ENCODE results near the gene MYO1B.

The MYO1B gene

DNA sequence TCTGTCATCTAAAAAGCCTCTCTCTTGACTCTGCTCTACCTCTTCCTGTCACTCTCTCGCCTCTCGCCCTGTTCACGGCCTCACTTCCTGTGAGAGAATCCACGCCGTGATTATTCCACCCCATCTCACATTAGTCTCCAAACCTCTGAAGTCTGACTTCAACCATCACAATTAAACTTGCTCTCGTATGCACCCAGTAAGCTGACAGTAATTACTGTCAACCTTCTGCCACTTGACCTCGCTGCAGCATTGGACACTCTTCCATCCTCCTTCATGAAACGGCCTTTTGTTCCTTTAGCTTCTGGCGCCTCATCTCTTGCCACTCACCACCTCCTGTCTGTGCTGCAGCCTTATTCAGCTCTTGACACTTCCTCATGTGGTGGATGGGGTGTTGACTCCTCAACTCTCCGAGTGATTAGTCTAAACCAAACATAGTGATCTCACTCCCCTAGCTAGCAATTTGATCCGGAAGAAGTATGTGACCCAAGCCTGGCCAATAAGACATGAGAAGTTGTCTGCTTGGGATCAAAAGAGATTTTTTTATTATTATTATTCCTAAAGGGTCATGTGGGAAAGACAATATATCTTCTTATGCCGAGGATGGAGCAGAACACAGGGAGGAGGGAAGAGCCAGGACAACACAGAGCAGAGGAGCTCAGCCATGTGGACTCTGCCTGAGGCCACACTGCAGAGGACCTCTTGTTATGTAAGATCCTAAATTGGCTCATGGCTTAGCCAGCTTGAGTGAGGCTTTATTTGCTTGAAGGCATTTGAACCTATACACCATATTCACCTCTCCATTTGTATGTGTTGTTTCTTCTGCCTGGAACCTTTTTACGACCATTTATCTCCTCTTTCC lies 38.4 kb upstream of the MYO1B start:
- no peak for TF ChIP-seq SIN3A (IDR thresholded peaks at IDR 0.05; ENCODE audit: borderline replicate concordance, insufficient read depth, low read length)
- TF ChIP-seq POLR2AphosphoS5 (IDR thresholded peaks at IDR 0.05; ENCODE audit: low read depth, low read length) = no peak
- TF ChIP-seq, protein P1, sequence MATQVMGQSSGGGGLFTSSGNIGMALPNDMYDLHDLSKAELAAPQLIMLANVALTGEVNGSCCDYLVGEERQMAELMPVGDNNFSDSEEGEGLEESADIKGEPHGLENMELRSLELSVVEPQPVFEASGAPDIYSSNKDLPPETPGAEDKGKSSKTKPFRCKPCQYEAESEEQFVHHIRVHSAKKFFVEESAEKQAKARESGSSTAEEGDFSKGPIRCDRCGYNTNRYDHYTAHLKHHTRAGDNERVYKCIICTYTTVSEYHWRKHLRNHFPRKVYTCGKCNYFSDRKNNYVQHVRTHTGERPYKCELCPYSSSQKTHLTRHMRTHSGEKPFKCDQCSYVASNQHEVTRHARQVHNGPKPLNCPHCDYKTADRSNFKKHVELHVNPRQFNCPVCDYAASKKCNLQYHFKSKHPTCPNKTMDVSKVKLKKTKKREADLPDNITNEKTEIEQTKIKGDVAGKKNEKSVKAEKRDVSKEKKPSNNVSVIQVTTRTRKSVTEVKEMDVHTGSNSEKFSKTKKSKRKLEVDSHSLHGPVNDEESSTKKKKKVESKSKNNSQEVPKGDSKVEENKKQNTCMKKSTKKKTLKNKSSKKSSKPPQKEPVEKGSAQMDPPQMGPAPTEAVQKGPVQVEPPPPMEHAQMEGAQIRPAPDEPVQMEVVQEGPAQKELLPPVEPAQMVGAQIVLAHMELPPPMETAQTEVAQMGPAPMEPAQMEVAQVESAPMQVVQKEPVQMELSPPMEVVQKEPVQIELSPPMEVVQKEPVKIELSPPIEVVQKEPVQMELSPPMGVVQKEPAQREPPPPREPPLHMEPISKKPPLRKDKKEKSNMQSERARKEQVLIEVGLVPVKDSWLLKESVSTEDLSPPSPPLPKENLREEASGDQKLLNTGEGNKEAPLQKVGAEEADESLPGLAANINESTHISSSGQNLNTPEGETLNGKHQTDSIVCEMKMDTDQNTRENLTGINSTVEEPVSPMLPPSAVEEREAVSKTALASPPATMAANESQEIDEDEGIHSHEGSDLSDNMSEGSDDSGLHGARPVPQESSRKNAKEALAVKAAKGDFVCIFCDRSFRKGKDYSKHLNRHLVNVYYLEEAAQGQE (IDR thresholded peaks at IDR 0.05; ENCODE audit: insufficient read depth in 1 of 2, low read depth in 2 of 2, low read length in 2 of 2) = no peak
- TF ChIP-seq TAF1 (IDR thresholded peaks at IDR 0.05; ENCODE audit: borderline replicate concordance, insufficient read depth, low read length) = no peak
- TF ChIP-seq FOXP2 (optimal IDR thresholded peaks at IDR 0.05; ENCODE audit: borderline replicate concordance, extremely low read depth, extremely low read length, insufficient read depth) = no peak

DNA sequence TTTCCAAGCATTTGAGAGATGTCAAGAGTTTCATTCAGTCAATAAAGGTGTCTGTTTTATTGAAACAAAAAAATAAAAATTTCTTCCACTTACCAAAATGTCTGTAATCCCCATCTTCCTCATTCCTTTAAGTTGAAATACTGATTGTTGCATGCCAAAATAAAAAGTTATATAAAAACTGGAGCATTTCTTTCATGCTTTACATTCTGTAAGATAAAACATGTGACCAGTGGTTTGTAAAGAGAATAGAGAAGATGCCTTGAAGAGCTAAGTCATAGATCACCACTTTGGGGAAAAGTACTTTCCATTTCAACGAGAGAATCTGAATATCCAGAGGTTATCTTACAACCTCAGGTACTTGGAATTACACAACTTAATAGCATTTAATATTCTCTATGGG lies 35.9 kb upstream of the MYO1B start:
- TF ChIP-seq TAF1 (IDR thresholded peaks at IDR 0.05; ENCODE audit: borderline replicate concordance, insufficient read depth, low read length) = no peak
- no peak for TF ChIP-seq FOXP2 (optimal IDR thresholded peaks at IDR 0.05; ENCODE audit: borderline replicate concordance, extremely low read depth, extremely low read length, insufficient read depth)
- no peak for TF ChIP-seq SIN3A (IDR thresholded peaks at IDR 0.05; ENCODE audit: borderline replicate concordance, insufficient read depth, low read length)
- TF ChIP-seq, protein P1 (IDR thresholded peaks at IDR 0.05; ENCODE audit: insufficient read depth in 1 of 2, low read depth in 2 of 2, low read length in 2 of 2) = no peak
- TF ChIP-seq POLR2AphosphoS5 (IDR thresholded peaks at IDR 0.05; ENCODE audit: low read depth, low read length) = no peak

DNA sequence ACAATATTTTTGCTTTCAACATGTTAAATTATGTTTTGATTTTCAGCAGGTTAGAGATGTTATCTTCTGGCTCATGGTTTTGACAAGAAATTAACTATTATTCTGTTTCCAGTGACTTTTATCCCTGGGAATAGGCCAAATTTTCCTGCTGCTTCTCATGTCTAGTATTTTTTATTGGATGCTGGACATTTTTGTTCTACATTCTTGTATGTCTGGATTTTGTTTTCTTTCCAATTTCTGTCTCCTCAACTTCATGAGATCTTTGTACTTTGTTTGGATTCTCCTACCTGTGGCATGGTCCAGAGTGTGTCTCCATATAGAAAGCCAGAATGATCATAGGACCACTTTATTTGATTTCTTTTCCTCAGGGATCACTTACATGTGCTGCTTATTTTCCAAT lies 33.1 kb upstream of the MYO1B start:
- TF ChIP-seq FOXP2 (optimal IDR thresholded peaks at IDR 0.05; ENCODE audit: borderline replicate concordance, extremely low read depth, extremely low read length, insufficient read depth) = no peak
- no peak for TF ChIP-seq SIN3A (IDR thresholded peaks at IDR 0.05; ENCODE audit: borderline replicate concordance, insufficient read depth, low read length)
- no peak for TF ChIP-seq POLR2AphosphoS5 (IDR thresholded peaks at IDR 0.05; ENCODE audit: low read depth, low read length)
- no peak for TF ChIP-seq TAF1 (IDR thresholded peaks at IDR 0.05; ENCODE audit: borderline replicate concordance, insufficient read depth, low read length)

DNA sequence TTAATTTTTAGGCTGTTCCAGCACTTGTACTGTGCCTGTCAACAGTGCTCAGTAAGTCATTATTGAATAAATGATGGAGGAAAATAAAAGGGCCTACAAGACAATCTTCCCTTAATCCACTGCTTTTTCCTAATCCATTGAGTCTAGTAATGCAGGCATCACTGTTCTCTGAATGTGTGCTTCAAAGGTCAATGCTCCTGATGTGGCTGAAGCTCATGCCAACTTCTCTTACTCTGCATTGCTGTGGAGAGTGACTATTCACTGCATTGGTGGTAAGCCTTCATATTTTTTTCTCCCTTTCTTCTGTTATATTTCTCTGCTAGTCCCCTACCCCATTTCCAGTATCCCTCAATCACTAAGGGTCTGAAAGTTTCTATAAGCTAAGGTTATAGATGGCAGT lies 31.9 kb upstream of the MYO1B start:
- no peak for TF ChIP-seq TAF1 (IDR thresholded peaks at IDR 0.05; ENCODE audit: borderline replicate concordance, insufficient read depth, low read length)
- TF ChIP-seq FOXP2 (optimal IDR thresholded peaks at IDR 0.05; ENCODE audit: borderline replicate concordance, extremely low read depth, extremely low read length, insufficient read depth) = no peak

DNA sequence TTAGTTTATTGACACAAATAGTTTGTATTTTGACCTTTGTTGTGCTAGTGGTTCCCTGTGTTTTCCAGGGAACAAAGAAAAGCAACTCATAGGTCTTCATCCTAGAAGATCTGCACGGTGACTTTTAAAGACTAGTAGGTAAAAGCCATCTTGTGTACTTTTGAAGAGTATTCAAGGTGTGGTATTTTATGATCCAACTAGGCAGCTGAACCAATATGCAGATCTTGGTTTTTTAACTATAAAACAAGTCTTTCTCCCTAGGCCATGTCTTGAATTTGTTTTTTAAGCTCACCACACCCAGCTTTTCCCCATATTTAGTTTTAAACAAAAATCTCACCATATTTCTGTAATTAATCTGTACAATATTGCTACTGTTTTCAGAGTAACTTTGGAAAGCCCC lies 30.0 kb upstream of the MYO1B start:
- TF ChIP-seq POLR2AphosphoS5 (IDR thresholded peaks at IDR 0.05; ENCODE audit: low read depth, low read length) (no peak), SIN3A (IDR thresholded peaks at IDR 0.05; ENCODE audit: borderline replicate concordance, insufficient read depth, low read length) (no peak), FOXP2 (optimal IDR thresholded peaks at IDR 0.05; ENCODE audit: borderline replicate concordance, extremely low read depth, extremely low read length, insufficient read depth) (no peak), TAF1 (IDR thresholded peaks at IDR 0.05; ENCODE audit: borderline replicate concordance, insufficient read depth, low read length) (no peak)
- TF ChIP-seq, protein P1 (IDR thresholded peaks at IDR 0.05; ENCODE audit: insufficient read depth in 1 of 2, low read depth in 2 of 2, low read length in 2 of 2) = no peak

DNA sequence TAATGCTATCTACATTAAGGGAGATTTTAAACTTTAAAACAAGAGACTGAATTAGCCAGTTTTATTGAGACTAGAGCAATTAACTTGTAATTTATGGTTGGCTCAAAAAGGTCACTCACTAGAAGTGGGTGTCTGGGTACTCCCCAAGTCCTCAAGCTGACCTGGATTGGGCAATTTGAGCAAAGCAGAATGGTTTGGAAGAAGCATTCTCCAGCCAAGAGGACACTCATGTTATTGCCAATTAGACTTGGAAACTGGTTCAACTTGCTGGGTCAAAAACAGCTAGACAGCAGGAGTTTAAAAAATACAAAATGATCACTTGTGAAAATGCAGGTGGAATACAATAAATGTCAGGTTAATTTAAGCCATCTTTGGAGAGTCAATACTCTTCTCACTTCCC lies 29.5 kb upstream of the MYO1B start:
- TF ChIP-seq SIN3A (IDR thresholded peaks at IDR 0.05; ENCODE audit: borderline replicate concordance, insufficient read depth, low read length) = no peak
- TF ChIP-seq POLR2AphosphoS5 (IDR thresholded peaks at IDR 0.05; ENCODE audit: low read depth, low read length) = no peak
- TF ChIP-seq, protein P1 (IDR thresholded peaks at IDR 0.05; ENCODE audit: insufficient read depth in 1 of 2, low read depth in 2 of 2, low read length in 2 of 2) = no peak
- TF ChIP-seq FOXP2 (optimal IDR thresholded peaks at IDR 0.05; ENCODE audit: borderline replicate concordance, extremely low read depth, extremely low read length, insufficient read depth) = no peak
- no peak for TF ChIP-seq TAF1 (IDR thresholded peaks at IDR 0.05; ENCODE audit: borderline replicate concordance, insufficient read depth, low read length)
